Colonic mucosa (tissue), 4 donors: ENCODE data around the gene PLCB4. TPM values are rescaled to one million over a fixed set of nuclear protein-coding genes. Genes with fewer than 3 reads are reported as not detected.

Experiments used
- DNase-seq: peaks from one replicate; pipeline ENCODE4 v3.0.0-alpha.2; 2020
- H3K27ac ChIP-seq: fragments of 200-600 bp; one replicate; pipeline ENCODE4 v1.8.0; 2021
- H3K27me3 ChIP-seq: fragments of 200-600 bp; one replicate; pipeline ENCODE4 v1.8.0; 2021
- H3K36me3 ChIP-seq: fragments of 200-600 bp; one replicate; pipeline ENCODE4 v1.8.0; 2021
- H3K4me1 ChIP-seq: fragments of 200-600 bp; one replicate; pipeline ENCODE4 v1.8.0; 2021; ENCODE audit warnings: mild to moderate bottlenecking
- H3K4me3 ChIP-seq: fragments of 200-600 bp; one replicate; pipeline ENCODE4 v1.8.0; 2021
- H3K9ac ChIP-seq, 2 donors: one replicate each; pipeline ENCODE4 v1.7.0; 2013; ENCODE audit warnings: control low read depth in 2 of 2, low read depth in 2 of 2, low read length in 2 of 2
- H3K9me3 ChIP-seq: fragments of 200-600 bp; one replicate; pipeline ENCODE4 v1.8.0; 2021
- CTCF ChIP-seq: fragments of 200-600 bp; IDR thresholded peaks from one replicate; pipeline ENCODE4 v1.8.0; 2022; ENCODE audit warnings: antibody characterized with exemption, mild to moderate bottlenecking
- intact Hi-C: fragments of 100-400 bp; cut with DNase I; formaldehyde crosslinking; loops from one replicate; pipeline ENCODE4 v1.14.1; 2022
- total RNA-seq, 2 donors: library from RNA; stranded (reverse); fragmentation: NEBNext Ultra II Directional in 1 of 2; extraction: Animal tissue kit (Norgen Biotek cat#: 25700) in 1 of 2; gene quantifications; one replicate each; pipeline ENCODE4 v1.2.1, GENCODE V29; 2021
- donor health status: healthy.
- donor health status: DM: no; HTN: no; CAD: no.
- donor health status: DM: no; HTN: no; CAD: no.

PLCB4 gene
- total RNA-seq, 2 donors from 2014 or later = 39.4 to 39.5 TPM

DNA sequence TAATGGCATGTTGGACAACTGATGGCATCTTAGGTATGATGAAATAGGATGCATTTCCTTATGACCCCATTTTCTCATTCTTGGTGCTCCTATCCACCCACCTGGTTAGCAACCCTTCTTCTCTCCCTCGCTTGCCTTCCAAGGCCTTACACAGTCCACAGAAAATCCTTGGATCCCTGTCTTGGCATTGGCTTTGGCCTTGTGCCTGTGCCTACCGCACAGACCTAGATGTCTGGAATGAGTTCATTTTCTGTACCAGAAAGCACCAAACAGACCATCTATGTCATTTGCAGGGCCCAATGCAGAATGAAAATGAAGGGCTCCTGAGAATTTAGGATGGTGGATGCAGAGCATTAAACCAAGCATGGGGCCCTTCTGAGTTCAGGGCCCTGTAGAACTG lies 346.5 kb downstream of the PLCB4 start:
- Histone ChIP-seq H3K36me3 (peaks cover 1% of the 10 kb centered on the region), H3K9ac (no peak overlapping the region), H3K4me3 (no peak overlapping the region), H3K27ac (no peak overlapping the region), H3K9me3 (no peaks in the 10 kb centered on the region), H3K27me3 (no peaks in the 10 kb centered on the region), H3K4me1 (no peaks in the 10 kb centered on the region)
- no peak for TF ChIP-seq CTCF
- no peak for DNase-seq
- intact Hi-C loops = no loop called here

DNA sequence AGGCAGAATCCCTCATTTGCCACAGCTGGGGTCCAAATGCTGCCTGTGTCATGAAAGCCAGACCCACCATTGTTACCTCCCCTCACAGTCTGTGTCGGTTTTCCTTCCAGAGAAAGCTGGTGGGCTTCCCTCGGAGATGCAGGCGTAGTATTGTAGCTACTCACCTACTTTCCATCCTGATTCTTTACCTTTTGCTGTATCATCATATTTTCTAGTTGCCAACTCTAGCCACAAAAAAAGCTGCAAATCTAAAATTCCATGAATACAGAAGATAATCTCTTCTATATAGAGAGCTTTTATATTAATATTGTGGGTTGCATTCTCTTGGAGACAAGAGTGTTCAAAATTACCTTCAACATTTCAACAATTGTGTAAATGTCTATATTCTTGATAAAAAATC lies 347.5 kb downstream of the PLCB4 start:
- no peak for TF ChIP-seq CTCF
- Histone ChIP-seq H3K36me3 (no peaks in the 10 kb centered on the region), H3K9me3 (no peaks in the 10 kb centered on the region), H3K4me1 (no peaks in the 10 kb centered on the region), H3K27me3 (no peaks in the 10 kb centered on the region), H3K27ac (no peak overlapping the region), H3K4me3 (no peak overlapping the region), H3K9ac (no peak overlapping the region)
- intact Hi-C loops = no loop called here
- no peak for DNase-seq

DNA sequence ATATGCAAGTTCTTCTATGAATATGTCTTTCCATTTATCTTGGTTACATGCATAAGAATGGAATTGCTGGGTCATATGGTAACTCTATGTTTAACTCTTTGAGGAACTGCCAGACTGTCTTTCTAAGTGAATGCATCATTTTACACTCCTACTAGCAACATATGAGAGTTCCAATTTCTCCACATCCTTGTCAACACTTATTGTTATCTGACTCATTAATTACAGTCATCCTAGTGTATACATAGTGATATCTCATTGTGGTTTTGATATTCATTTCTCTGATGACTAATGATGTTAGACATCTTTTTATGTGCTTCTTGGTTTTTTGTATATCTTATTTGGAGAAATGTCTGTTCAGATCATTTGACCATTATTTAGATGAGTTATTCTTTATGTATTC lies 348.8 kb downstream of the PLCB4 start:
- intact Hi-C loops = no loop called here
- Histone ChIP-seq H3K4me1 (no peaks in the 10 kb centered on the region), H3K27me3 (no peaks in the 10 kb centered on the region), H3K4me3 (no peak overlapping the region), H3K27ac (no peak overlapping the region), H3K9me3 (no peaks in the 10 kb centered on the region), H3K9ac (no peak overlapping the region), H3K36me3 (no peaks in the 10 kb centered on the region)
- DNase-seq = no peak
- TF ChIP-seq CTCF = no peak

DNA sequence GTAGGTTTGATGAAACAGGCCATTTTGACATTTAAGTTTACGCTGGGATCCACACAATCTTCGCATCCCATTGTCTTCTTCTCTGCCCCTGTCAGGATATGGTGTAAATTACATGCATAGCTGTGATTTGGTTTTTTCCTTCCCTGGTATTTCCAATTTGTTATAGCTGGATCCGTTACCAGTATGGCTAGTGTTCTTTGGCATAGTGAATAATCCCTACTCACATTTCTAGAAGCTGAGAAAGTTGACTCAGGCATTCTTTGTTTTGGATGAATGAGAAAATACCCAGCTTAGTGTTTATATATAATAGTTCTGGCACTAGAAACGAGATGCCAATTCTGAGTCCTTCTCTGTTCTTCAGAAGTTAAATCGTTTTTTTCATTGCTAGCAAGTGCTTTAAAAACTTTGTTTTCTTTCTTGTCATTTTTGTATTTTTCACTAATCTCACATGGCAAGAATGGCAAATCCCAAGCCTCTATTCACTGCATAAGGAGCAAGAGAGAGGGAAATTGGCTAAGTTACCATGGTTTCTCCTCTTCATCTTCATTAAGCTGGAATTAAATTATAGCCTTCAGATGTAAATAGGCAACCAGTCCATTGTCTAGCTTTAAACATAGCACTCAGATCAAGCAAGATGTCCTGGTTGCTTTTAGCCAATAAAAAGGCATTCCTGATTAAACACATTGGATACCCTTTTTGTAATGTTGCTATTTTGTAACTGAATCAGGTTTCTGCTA lies 353.6 kb downstream of the PLCB4 start:
- intact Hi-C loops = no loop called here
- no peak for DNase-seq
- Histone ChIP-seq H3K4me3 (no peak overlapping the region), H3K27me3 (no peaks in the 10 kb centered on the region), H3K36me3 (no peaks in the 10 kb centered on the region), H3K9ac (no peak overlapping the region), H3K4me1 (no peaks in the 10 kb centered on the region), H3K9me3 (no peaks in the 10 kb centered on the region), H3K27ac (no peak overlapping the region)
- no peak for TF ChIP-seq CTCF

DNA sequence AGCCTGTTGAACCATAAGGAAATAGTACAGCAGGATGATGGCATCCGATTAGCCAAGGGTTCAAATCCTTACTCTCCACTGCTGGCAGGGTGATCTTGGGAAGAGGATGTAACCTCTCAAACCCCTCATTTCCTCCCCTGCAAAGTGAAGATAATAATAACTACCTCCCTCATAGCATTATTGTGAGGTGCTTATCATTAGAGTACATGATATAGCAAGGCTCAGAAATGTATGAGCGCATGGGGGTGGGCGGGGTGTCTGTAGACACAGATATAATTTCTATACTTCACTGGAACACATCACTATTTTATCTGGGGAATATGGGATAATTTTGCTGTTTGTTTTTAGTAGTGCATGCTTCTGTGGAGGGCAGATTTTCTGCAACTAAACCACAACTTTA lies 355.7 kb downstream of the PLCB4 start:
- no peak overlapping the region for H3K4me3 ChIP-seq
- no peak for DNase-seq
- H3K9me3 ChIP-seq = no peaks in the 10 kb centered on the region
- no peaks in the 10 kb centered on the region for H3K4me1 ChIP-seq
- H3K36me3 ChIP-seq = no peaks in the 10 kb centered on the region
- intact Hi-C loops = no loop called here
- TF ChIP-seq CTCF = no peak
- no peak overlapping the region for H3K9ac ChIP-seq
- H3K27me3 ChIP-seq = no peaks in the 10 kb centered on the region
- no peak overlapping the region for H3K27ac ChIP-seq
